Stimulated activated naive B cell treated with anti-CD40 and anti-IgM and Interleukin-4, amounts not matched to agents 10 μg/mL and 1 μg/mL and 100 μg/mL, for 72 hours (primary cell): Measurements from ENCODE around the gene ABCC12.

Experiments used
- ATAC-seq, 2 donors: fragments of 150-1000 bp; cut with Tn5 transposase; replicated peaks; 2 replicates each; pipeline ENCODE4 v1.10.0; 2021; ENCODE audit warnings: moderate library complexity in 1 of 2
- DNase-seq: peaks from one replicate; pipeline ENCODE4 v3.0.0; 2021
- H3K27ac Mint-ChIP-seq: one replicate; pipeline ENCODE4 v1.8.0; 2022; ENCODE audit warnings: mild to moderate bottlenecking, mixed read lengths
- H3K27me3 Mint-ChIP-seq, 2 donors: one replicate each; pipeline ENCODE4 v1.8.0; 2022; ENCODE audit warnings: mixed read lengths in 2 of 2
- H3K36me3 Mint-ChIP-seq, 2 donors: one replicate each; pipeline ENCODE4 v1.8.0; 2022; ENCODE audit warnings: mixed read lengths in 2 of 2, mild to moderate bottlenecking in 1 of 2
- H3K4me1 Mint-ChIP-seq, 2 donors: one replicate each; pipeline ENCODE4 v1.8.0; 2022; ENCODE audit warnings: mixed read lengths in 2 of 2, mild to moderate bottlenecking in 1 of 2
- H3K4me3 Mint-ChIP-seq, 2 donors: one replicate each; pipeline ENCODE4 v1.8.0; 2022; ENCODE audit warnings: mild to moderate bottlenecking in 2 of 2, mixed read lengths in 2 of 2, moderate library complexity in 1 of 2
- H3K9me3 Mint-ChIP-seq, 2 donors: one replicate each; pipeline ENCODE4 v1.8.0; 2022; ENCODE audit warnings: mixed read lengths in 2 of 2, mild to moderate bottlenecking in 1 of 2

Gene ABCC12

GRCh38 chr16:48132696-48133095 is 23.1 kb downstream of the ABCC12 start:
- no peaks in the 10 kb centered on the region for H3K4me1 Mint-ChIP-seq
- no peaks in the 10 kb centered on the region for H3K36me3 Mint-ChIP-seq
- no peak overlapping the region for H3K4me3 Mint-ChIP-seq

GRCh38 chr16:48131201-48131935 is 24.4 kb downstream of the ABCC12 start:
- DNase-seq, result no peak

More at GRCh38 chr16:48132696-48133095, 23.1 kb downstream of the ABCC12 start:
- ATAC-seq (no peak), DNase-seq (no peak)
- no peaks in the 10 kb centered on the region for H3K9me3 Mint-ChIP-seq
- H3K27me3 Mint-ChIP-seq, result peaks cover 4 to 19% of the 10 kb centered on the region in 2 donors
- no peak overlapping the region for H3K27ac Mint-ChIP-seq

GRCh38 chr16:48129926-48130325 is 25.9 kb downstream of the ABCC12 start:
- Mint-ChIP-seq H3K27ac (no peak overlapping the region), H3K4me1 (no peaks in the 10 kb centered on the region), H3K36me3 (no peaks in the 10 kb centered on the region), H3K4me3 (no peak overlapping the region), H3K27me3 (peaks cover 7 to 16% of the 10 kb centered on the region in 2 donors), H3K9me3 (no peaks in the 10 kb centered on the region)
- no peak for DNase-seq
- no peak for ATAC-seq

More at GRCh38 chr16:48131201-48131935, 24.4 kb downstream of the ABCC12 start:
- Mint-ChIP-seq H3K9me3 (no peaks in the 10 kb centered on the region), H3K4me3 (no peak overlapping the region), H3K4me1 (no peaks in the 10 kb centered on the region), H3K36me3 (no peaks in the 10 kb centered on the region), H3K27me3 (peaks cover 4 to 18% of the 10 kb centered on the region in 2 donors), H3K27ac (no peak overlapping the region)
- no peak for ATAC-seq

- no peaks in the 10 kb centered on the region for H3K4me1 Mint-ChIP-seq
- no peak for ATAC-seq
- no peaks in the 10 kb centered on the region for H3K36me3 Mint-ChIP-seq
- no peak for DNase-seq
- no peak overlapping the region for H3K27ac Mint-ChIP-seq
- H3K9me3 Mint-ChIP-seq, result no peaks in the 10 kb centered on the region
- no peak overlapping the region for H3K4me3 Mint-ChIP-seq
- H3K27me3 Mint-ChIP-seq, result peaks cover 7 to 16% of the 10 kb centered on the region in 2 donors
Observed at GRCh38 chr16:48128769-48129168, 27.0 kb downstream of the ABCC12 start.

- H3K9me3 Mint-ChIP-seq, result no peaks in the 10 kb centered on the region
- no peak overlapping the region for H3K27ac Mint-ChIP-seq
- H3K4me1 Mint-ChIP-seq, result no peaks in the 10 kb centered on the region
- no peak for ATAC-seq
- H3K4me3 Mint-ChIP-seq, result no peak overlapping the region
- no peak for DNase-seq
- H3K36me3 Mint-ChIP-seq, result no peaks in the 10 kb centered on the region
- peaks cover 7 to 16% of the 10 kb centered on the region in 2 donors for H3K27me3 Mint-ChIP-seq
Observed at GRCh38 chr16:48126801-48127644, 28.8 kb downstream of the ABCC12 start.

GRCh38 chr16:48125888-48126287 is 29.9 kb downstream of the ABCC12 start:
- DNase-seq (no peak), ATAC-seq (no peak)
- Mint-ChIP-seq H3K9me3 (no peaks in the 10 kb centered on the region), H3K4me1 (no peaks in the 10 kb centered on the region), H3K4me3 (no peak overlapping the region), H3K27me3 (peaks cover 7 to 10% of the 10 kb centered on the region in 2 donors), H3K27ac (no peak overlapping the region), H3K36me3 (no peaks in the 10 kb centered on the region)

GRCh38 chr16:48124266-48124665 is 31.5 kb downstream of the ABCC12 start:
- H3K27ac Mint-ChIP-seq, result no peak overlapping the region
- no peak for ATAC-seq

GRCh38 chr16:48123104-48123788 is 32.5 kb downstream of the ABCC12 start:
- peaks cover 3 to 5% of the 10 kb centered on the region in 2 donors for H3K27me3 Mint-ChIP-seq
- ATAC-seq (peak in 1 of 2 donors; percentile 34), DNase-seq (no peak)
- no peaks in the 10 kb centered on the region for H3K4me1 Mint-ChIP-seq
- no peak overlapping the region for H3K4me3 Mint-ChIP-seq
- H3K36me3 Mint-ChIP-seq, result no peaks in the 10 kb centered on the region
- no peak overlapping the region for H3K27ac Mint-ChIP-seq
- no peaks in the 10 kb centered on the region for H3K9me3 Mint-ChIP-seq

More at GRCh38 chr16:48124266-48124665, 31.5 kb downstream of the ABCC12 start:
- no peaks in the 10 kb centered on the region for H3K4me1 Mint-ChIP-seq
- H3K36me3 Mint-ChIP-seq, result no peaks in the 10 kb centered on the region
- H3K9me3 Mint-ChIP-seq, result no peaks in the 10 kb centered on the region
- no peak overlapping the region for H3K4me3 Mint-ChIP-seq
- peaks cover 3 to 5% of the 10 kb centered on the region in 2 donors for H3K27me3 Mint-ChIP-seq
- no peak for DNase-seq

- no peak for DNase-seq
- H3K4me1 Mint-ChIP-seq, result peaks cover 0 to 2% of the 10 kb centered on the region in 2 donors
- H3K27me3 Mint-ChIP-seq, result peaks cover 10 to 11% of the 10 kb centered on the region in 2 donors
- H3K9me3 Mint-ChIP-seq, result no peaks in the 10 kb centered on the region
- H3K4me3 Mint-ChIP-seq, result no peak overlapping the region
- no peak for ATAC-seq
- H3K27ac Mint-ChIP-seq, result no peak overlapping the region
- no peaks in the 10 kb centered on the region for H3K36me3 Mint-ChIP-seq
Observed at GRCh38 chr16:48121276-48121675, 34.5 kb downstream of the ABCC12 start.

- Mint-ChIP-seq H3K36me3 (no peaks in the 10 kb centered on the region), H3K4me3 (no peak overlapping the region), H3K4me1 (peaks cover 0 to 2% of the 10 kb centered on the region in 2 donors), H3K27ac (no peak overlapping the region), H3K9me3 (no peaks in the 10 kb centered on the region), H3K27me3 (peaks cover 13 to 14% of the 10 kb centered on the region in 2 donors)
- DNase-seq, result no peak
- no peak for ATAC-seq
Observed at GRCh38 chr16:48118841-48119240, 37.0 kb downstream of the ABCC12 start.

GRCh38 chr16:48117217-48118105 is 38.3 kb downstream of the ABCC12 start:
- H3K36me3 Mint-ChIP-seq, result no peaks in the 10 kb centered on the region
- DNase-seq (peak; percentile 47), ATAC-seq (peak; percentile 92 to 95)

GRCh38 chr16:48115299-48115698 is 40.5 kb downstream of the ABCC12 start:
- peaks cover 16 to 27% of the 10 kb centered on the region in 2 donors for H3K27me3 Mint-ChIP-seq
- no peaks in the 10 kb centered on the region for H3K9me3 Mint-ChIP-seq

More at GRCh38 chr16:48117217-48118105, 38.3 kb downstream of the ABCC12 start:
- peaks cover 13 to 20% of the 10 kb centered on the region in 2 donors for H3K27me3 Mint-ChIP-seq
- no peaks in the 10 kb centered on the region for H3K9me3 Mint-ChIP-seq
- no peak overlapping the region for H3K27ac Mint-ChIP-seq
- H3K4me1 Mint-ChIP-seq, result peaks cover 0 to 2% of the 10 kb centered on the region in 2 donors
- H3K4me3 Mint-ChIP-seq, result no peak overlapping the region

GRCh38 chr16:48114410-48114809 is 41.4 kb downstream of the ABCC12 start:
- no peaks in the 10 kb centered on the region for H3K36me3 Mint-ChIP-seq
- no peak overlapping the region for H3K4me3 Mint-ChIP-seq
- DNase-seq (no peak), ATAC-seq (no peak)
- H3K27me3 Mint-ChIP-seq, result peaks cover 16 to 27% of the 10 kb centered on the region in 2 donors
- no peak overlapping the region for H3K27ac Mint-ChIP-seq
- H3K4me1 Mint-ChIP-seq, result peaks cover 4 to 6% of the 10 kb centered on the region in 2 donors
- H3K9me3 Mint-ChIP-seq, result no peaks in the 10 kb centered on the region

More at GRCh38 chr16:48115299-48115698, 40.5 kb downstream of the ABCC12 start:
- DNase-seq, result no peak
- Mint-ChIP-seq H3K4me1 (peaks cover 4 to 6% of the 10 kb centered on the region in 2 donors), H3K4me3 (no peak overlapping the region), H3K27ac (no peak overlapping the region), H3K36me3 (no peaks in the 10 kb centered on the region)
- ATAC-seq, result no peak
